ENCODE data around the gene BRSK1. TPM values are rescaled to one million over a fixed set of nuclear protein-coding genes. Genes with fewer than 3 reads are reported as not detected.

The BRSK1 gene
- polyA plus RNA-seq, 1 donor from 2014 or later: 213 TPM

- Histone ChIP-seq H3K9me2 (ENCODE audit: insufficient read depth, low read length) (no peaks in the 10 kb centered on the region), H3K79me2 (replicated peaks; ENCODE audit: insufficient read depth, low read length) (peaks cover 11% of the 10 kb centered on the region), H3K4me3 (ENCODE audit: low read length) (no peak overlapping the region), H2AFZ (ENCODE audit: low read depth, low read length) (no peak overlapping the region), H3F3A (ENCODE audit: insufficient read depth, low read length, poor library complexity, severe bottlenecking) (no peaks in the 10 kb centered on the region), H3K9me3 (ENCODE audit: low read length) (no peaks in the 10 kb centered on the region), H3K36me3 (ENCODE audit: insufficient read depth, low read length) (no peaks in the 10 kb centered on the region), H3K9ac (ENCODE audit: low read length) (no peak overlapping the region), H3K27ac (ENCODE audit: low read length) (no peak overlapping the region), H4K20me1 (ENCODE audit: insufficient read depth) (no peaks in the 10 kb centered on the region), H3K4me2 (ENCODE audit: low read length) (no peak overlapping the region), H3K27me3 (ENCODE audit: insufficient read depth, low read depth, low read length) (no peaks in the 10 kb centered on the region)
- TF ChIP-seq EP300 (conservative IDR thresholded peaks at IDR 0.05; ENCODE audit: poor library complexity, severe bottlenecking) (no peak), REST (IDR thresholded peaks at IDR 0.05; ENCODE audit: borderline replicate concordance) (no peak), TAF1 (IDR thresholded peaks at IDR 0.05; ENCODE audit: low read depth) (no peak), CTCF (IDR thresholded peaks at IDR 0.05; ENCODE audit: poor library complexity, severe bottlenecking) (no peak), POLR2AphosphoS5 (IDR thresholded peaks at IDR 0.05) (no peak), MXI1 (conservative IDR thresholded peaks at IDR 0.05; ENCODE audit: poor library complexity, severe bottlenecking) (no peak), EZH2 (IDR thresholded peaks at IDR 0.05; ENCODE audit: borderline replicate concordance, insufficient read depth, low read length, poor library complexity, severe bottlenecking) (no peak), RAD21 (conservative IDR thresholded peaks at IDR 0.05) (no peak), SMC3 (conservative IDR thresholded peaks at IDR 0.05; ENCODE audit: poor library complexity) (no peak)
Observed at GRCh38 chr19:55273978-55274707, 9.7 kb upstream of the BRSK1 start.

- no peaks in the 10 kb centered on the region for H3K27me3 ChIP-seq (ENCODE audit: insufficient read depth, low read depth, low read length)
- TF ChIP-seq MXI1 (conservative IDR thresholded peaks at IDR 0.05; ENCODE audit: poor library complexity, severe bottlenecking) (no peak), TAF1 (IDR thresholded peaks at IDR 0.05; ENCODE audit: low read depth) (no peak), CTCF (IDR thresholded peaks at IDR 0.05; ENCODE audit: poor library complexity, severe bottlenecking) (no peak), REST (IDR thresholded peaks at IDR 0.05; ENCODE audit: borderline replicate concordance) (no peak), SMC3 (conservative IDR thresholded peaks at IDR 0.05; ENCODE audit: poor library complexity) (no peak), EP300 (conservative IDR thresholded peaks at IDR 0.05; ENCODE audit: poor library complexity, severe bottlenecking) (no peak)
- H3K79me2 ChIP-seq (replicated peaks; ENCODE audit: insufficient read depth, low read length): peaks cover 13% of the 10 kb centered on the region
- H4K20me1 ChIP-seq (ENCODE audit: insufficient read depth): no peaks in the 10 kb centered on the region
- no peak overlapping the region for H3K4me2 ChIP-seq (ENCODE audit: low read length)
- no peak overlapping the region for H3K9ac ChIP-seq (ENCODE audit: low read length)
- H3K9me3 ChIP-seq (ENCODE audit: low read length): no peaks in the 10 kb centered on the region
- H3K9me2 ChIP-seq (ENCODE audit: insufficient read depth, low read length): no peaks in the 10 kb centered on the region
- no peaks in the 10 kb centered on the region for H3F3A ChIP-seq (ENCODE audit: insufficient read depth, low read length, poor library complexity, severe bottlenecking)
- no peak overlapping the region for H2AFZ ChIP-seq (ENCODE audit: low read depth, low read length)
- no peak overlapping the region for H3K27ac ChIP-seq (ENCODE audit: low read length)
- H3K4me3 ChIP-seq (ENCODE audit: low read length): no peak overlapping the region
- no peaks in the 10 kb centered on the region for H3K36me3 ChIP-seq (ENCODE audit: insufficient read depth, low read length)
Observed at GRCh38 chr19:55275851-55276719, 7.7 kb upstream of the BRSK1 start.

All from neural cell (in vitro differentiated cells).